ENCODE measurements around the gene GALR1. TPM values are rescaled to one million over a fixed set of nuclear protein-coding genes. Genes with fewer than 3 reads are reported as not detected.
"Not testable (repeated sequence)": the region's sequence is repeated elsewhere in the genome, so short reads cannot be mapped to it uniquely, and the experiment has no call there.

GALR1 gene
- polyA plus RNA-seq, 3 donors: not detected

DNA sequence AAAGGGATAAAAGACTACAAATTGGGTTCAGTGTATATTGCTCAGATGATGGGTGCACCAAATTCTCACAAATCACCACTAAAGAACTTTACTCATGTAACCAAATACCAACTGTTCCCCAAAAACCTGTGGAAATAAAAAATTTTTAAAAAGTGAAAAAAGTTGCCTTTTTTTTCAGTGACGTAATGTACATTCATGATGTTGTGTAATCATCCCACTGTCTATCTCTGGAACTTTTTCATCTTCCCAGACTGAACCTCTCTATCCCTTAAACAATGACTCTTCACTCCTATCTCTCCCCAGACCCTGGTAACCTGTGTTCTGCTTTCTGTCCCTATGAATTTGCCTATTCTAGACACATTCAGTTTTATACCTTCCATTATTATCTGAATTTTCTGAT, 19.0 kb upstream of the GALR1 start:
- no peaks in the 10 kb centered on the region for H3K36me3 Mint-ChIP-seq
- peaks cover 0 to 2% of the 10 kb centered on the region in 2 donors for H3K27me3 ChIP-seq (ENCODE audit: control insufficient read depth in 2 of 2, insufficient read depth in 2 of 2, low read length in 2 of 2)
- H2AFZ ChIP-seq (ENCODE audit: insufficient read depth, low read depth, low read length, poor library complexity, severe bottlenecking): no peak overlapping the region
- no peak overlapping the region for H3K27ac ChIP-seq (ENCODE audit: low read depth in 1 of 2, low read length in 2 of 2)
- H4K20me1 ChIP-seq (ENCODE audit: insufficient read depth, low read length): no peaks in the 10 kb centered on the region
- WGBS (ENCODE audit: insufficient coverage): no CpG with 5 or more reads among the region's 1 CpG
- H3K4me3 Mint-ChIP-seq: peak overlapping the region in 1 of 2 donors; percentile 12
- no peak for DNase-seq
- H3K27me3 Mint-ChIP-seq (ENCODE audit: low read depth in 3 of 3): peaks cover 6 to 15% (median 10%) of the 10 kb centered on the region in 3 donors
- H3K4me1 ChIP-seq (ENCODE audit: control insufficient read depth in 1 of 2, insufficient read depth in 2 of 2, low read length in 2 of 2): no peaks in the 10 kb centered on the region
- TF ChIP-seq, protein P1, sequence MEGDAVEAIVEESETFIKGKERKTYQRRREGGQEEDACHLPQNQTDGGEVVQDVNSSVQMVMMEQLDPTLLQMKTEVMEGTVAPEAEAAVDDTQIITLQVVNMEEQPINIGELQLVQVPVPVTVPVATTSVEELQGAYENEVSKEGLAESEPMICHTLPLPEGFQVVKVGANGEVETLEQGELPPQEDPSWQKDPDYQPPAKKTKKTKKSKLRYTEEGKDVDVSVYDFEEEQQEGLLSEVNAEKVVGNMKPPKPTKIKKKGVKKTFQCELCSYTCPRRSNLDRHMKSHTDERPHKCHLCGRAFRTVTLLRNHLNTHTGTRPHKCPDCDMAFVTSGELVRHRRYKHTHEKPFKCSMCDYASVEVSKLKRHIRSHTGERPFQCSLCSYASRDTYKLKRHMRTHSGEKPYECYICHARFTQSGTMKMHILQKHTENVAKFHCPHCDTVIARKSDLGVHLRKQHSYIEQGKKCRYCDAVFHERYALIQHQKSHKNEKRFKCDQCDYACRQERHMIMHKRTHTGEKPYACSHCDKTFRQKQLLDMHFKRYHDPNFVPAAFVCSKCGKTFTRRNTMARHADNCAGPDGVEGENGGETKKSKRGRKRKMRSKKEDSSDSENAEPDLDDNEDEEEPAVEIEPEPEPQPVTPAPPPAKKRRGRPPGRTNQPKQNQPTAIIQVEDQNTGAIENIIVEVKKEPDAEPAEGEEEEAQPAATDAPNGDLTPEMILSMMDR (IDR thresholded peaks at IDR 0.05): no peak
- peaks cover 0 to 3% of the 10 kb centered on the region in 2 donors for H3K9me3 ChIP-seq (replicated peaks in 1 of 2; ENCODE audit: control insufficient read depth in 1 of 2, insufficient read depth in 1 of 2, low read length in 2 of 2)
- peaks cover under 1 to 7% (median 2%) of the 10 kb centered on the region in 7 donors for H3K9me3 Mint-ChIP-seq
- H3K27ac Mint-ChIP-seq: no peak overlapping the region
- no peaks in the 10 kb centered on the region for H3K79me2 ChIP-seq (ENCODE audit: insufficient read depth, low read length)
- no peak overlapping the region for H3K4me3 ChIP-seq (replicated peaks in 1 of 3; ENCODE audit: low read depth in 2 of 3, low read length in 3 of 3)
- no peak overlapping the region for H3K4me2 ChIP-seq (replicated peaks; ENCODE audit: extremely low read depth, low read length, poor library complexity, severe bottlenecking)
- no peak overlapping the region for H3K9ac ChIP-seq (ENCODE audit: insufficient read depth, low read length, poor library complexity, severe bottlenecking)
- H3K4me1 Mint-ChIP-seq: no peaks in the 10 kb centered on the region
- H3K36me3 ChIP-seq (replicated peaks in 1 of 2; ENCODE audit: control insufficient read depth in 1 of 2, insufficient read depth in 2 of 2, low read length in 2 of 2): no peaks in the 10 kb centered on the region
- intact Hi-C loops (cut with micrococcal nuclease): no loop called here

DNA sequence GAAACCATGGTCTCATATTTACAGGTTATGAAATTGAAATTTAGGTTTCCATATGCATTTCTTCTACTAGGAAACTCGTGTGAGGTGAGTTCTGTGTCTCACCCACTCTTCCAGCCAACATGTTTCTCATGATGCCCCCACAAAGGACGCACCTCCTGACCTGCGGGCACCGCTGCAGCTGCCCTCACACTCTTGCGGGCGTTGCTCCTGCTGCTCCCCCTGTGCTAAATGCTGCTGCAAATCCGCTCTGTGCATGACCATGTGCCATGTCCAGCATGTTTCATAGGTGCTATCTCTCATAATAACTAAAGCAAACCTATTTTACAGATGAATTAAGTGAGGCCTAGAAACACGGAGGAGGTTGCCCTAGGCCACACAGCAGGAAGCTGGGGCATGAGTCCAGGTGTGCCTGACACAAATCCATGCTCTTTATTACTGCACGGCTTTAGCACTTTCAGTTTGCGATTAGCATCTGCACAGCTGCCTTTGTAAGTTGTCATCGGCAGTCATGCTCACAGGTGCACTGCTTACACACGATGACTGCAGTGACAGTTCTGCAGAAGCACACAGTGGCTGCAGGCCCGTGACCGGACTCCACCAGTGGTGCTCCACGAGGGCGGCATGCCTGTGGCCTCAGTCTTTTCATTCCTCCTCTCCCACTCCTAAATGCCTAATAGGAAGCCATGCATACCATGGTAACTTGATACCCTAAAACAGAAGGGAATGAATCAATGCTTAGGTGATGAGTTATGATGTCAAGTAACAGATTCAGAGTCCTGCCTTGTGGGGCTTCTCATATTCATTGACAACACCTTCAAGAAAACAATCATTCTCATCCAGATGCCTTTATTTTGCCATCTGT, 14.9 kb upstream of the GALR1 start:
- Mint-ChIP-seq H3K27ac (no peak overlapping the region), H3K9me3 (peaks cover 21 to 33% (median 26%) of the 10 kb centered on the region in 7 donors), H3K27me3 (ENCODE audit: low read depth in 3 of 3) (peaks cover 5 to 11% (median 7%) of the 10 kb centered on the region in 3 donors), H3K36me3 (no peaks in the 10 kb centered on the region), H3K4me3 (no peak overlapping the region), H3K4me1 (no peaks in the 10 kb centered on the region)
- Histone ChIP-seq H4K20me1 (ENCODE audit: insufficient read depth, low read length) (no peaks in the 10 kb centered on the region), H3K4me2 (replicated peaks; ENCODE audit: extremely low read depth, low read length, poor library complexity, severe bottlenecking) (no peak overlapping the region), H3K27ac (ENCODE audit: low read depth in 1 of 2, low read length in 2 of 2) (no peak overlapping the region), H3K9me3 (replicated peaks in 1 of 2; ENCODE audit: control insufficient read depth in 1 of 2, insufficient read depth in 1 of 2, low read length in 2 of 2) (peaks cover 21 to 24% of the 10 kb centered on the region in 2 donors), H3K36me3 (replicated peaks in 1 of 2; ENCODE audit: control insufficient read depth in 1 of 2, insufficient read depth in 2 of 2, low read length in 2 of 2) (no peaks in the 10 kb centered on the region), H2AFZ (ENCODE audit: insufficient read depth, low read depth, low read length, poor library complexity, severe bottlenecking) (no peak overlapping the region), H3K4me1 (ENCODE audit: control insufficient read depth in 1 of 2, insufficient read depth in 2 of 2, low read length in 2 of 2) (no peaks in the 10 kb centered on the region), H3K4me3 (replicated peaks in 1 of 3; ENCODE audit: low read depth in 2 of 3, low read length in 3 of 3) (no peak overlapping the region), H3K79me2 (ENCODE audit: insufficient read depth, low read length) (no peaks in the 10 kb centered on the region), H3K9ac (ENCODE audit: insufficient read depth, low read length, poor library complexity, severe bottlenecking) (no peak overlapping the region), H3K27me3 (ENCODE audit: control insufficient read depth in 2 of 2, insufficient read depth in 2 of 2, low read length in 2 of 2) (no peaks in the 10 kb centered on the region)
- DNase-seq: no peak
- TF ChIP-seq, protein P1 (IDR thresholded peaks at IDR 0.05): no peak
- intact Hi-C loops (cut with micrococcal nuclease): no loop called here
- WGBS (ENCODE audit: insufficient coverage): 88% methylated on average over 11 of the region's 16 CpGs

DNA sequence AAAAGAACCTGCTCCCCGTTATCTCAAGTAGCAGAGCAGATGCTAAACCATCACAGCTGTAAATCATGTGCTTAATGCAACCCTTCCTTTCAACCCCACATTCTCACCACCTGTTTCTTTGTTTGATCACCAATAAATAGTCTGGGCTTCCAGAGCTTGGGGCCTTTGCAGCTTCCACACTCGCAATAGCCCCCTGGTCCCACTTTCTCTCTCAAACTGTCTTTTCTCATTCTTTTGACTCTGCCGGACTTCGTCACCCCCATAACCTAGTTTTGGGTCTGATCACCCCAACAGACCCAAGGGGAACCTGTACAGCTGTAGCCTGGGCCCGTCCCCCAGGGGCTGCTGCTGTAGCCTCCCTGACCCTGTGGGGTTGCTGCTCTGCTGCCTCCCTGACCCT, 10.4 kb upstream of the GALR1 start:
- H4K20me1 ChIP-seq (ENCODE audit: insufficient read depth, low read length); H3K36me3 ChIP-seq (replicated peaks in 1 of 2; ENCODE audit: control insufficient read depth in 1 of 2, insufficient read depth in 2 of 2, low read length in 2 of 2); H3K79me2 ChIP-seq (ENCODE audit: insufficient read depth, low read length); H3K27me3 ChIP-seq (ENCODE audit: control insufficient read depth in 2 of 2, insufficient read depth in 2 of 2, low read length in 2 of 2); intact Hi-C loops (cut with micrococcal nuclease); H3K4me2 ChIP-seq (replicated peaks; ENCODE audit: extremely low read depth, low read length, poor library complexity, severe bottlenecking); H3K27me3 Mint-ChIP-seq (ENCODE audit: low read depth in 3 of 3); H3K4me1 ChIP-seq (ENCODE audit: control insufficient read depth in 1 of 2, insufficient read depth in 2 of 2, low read length in 2 of 2); H3K4me3 Mint-ChIP-seq; H3K27ac ChIP-seq (ENCODE audit: low read depth in 1 of 2, low read length in 2 of 2); H3K4me3 ChIP-seq (replicated peaks in 1 of 3; ENCODE audit: low read depth in 2 of 3, low read length in 3 of 3); H3K4me1 Mint-ChIP-seq; H3K27ac Mint-ChIP-seq; DNase-seq; H3K9ac ChIP-seq (ENCODE audit: insufficient read depth, low read length, poor library complexity, severe bottlenecking); H3K36me3 Mint-ChIP-seq; H2AFZ ChIP-seq (ENCODE audit: insufficient read depth, low read depth, low read length, poor library complexity, severe bottlenecking): not testable (repeated sequence)
- H3K9me3 ChIP-seq (replicated peaks in 1 of 2; ENCODE audit: control insufficient read depth in 1 of 2, insufficient read depth in 1 of 2, low read length in 2 of 2): peaks cover 34 to 49% of the 10 kb centered on the region in 2 donors
- peaks cover 21 to 47% (median 42%) of the 10 kb centered on the region in 7 donors for H3K9me3 Mint-ChIP-seq
- 97% methylated on average over 5 of the region's 5 CpGs for WGBS (ENCODE audit: insufficient coverage)

All from CD14-positive monocyte (primary cell).